ENCODE measurements around the gene METTL25B.

DNA sequence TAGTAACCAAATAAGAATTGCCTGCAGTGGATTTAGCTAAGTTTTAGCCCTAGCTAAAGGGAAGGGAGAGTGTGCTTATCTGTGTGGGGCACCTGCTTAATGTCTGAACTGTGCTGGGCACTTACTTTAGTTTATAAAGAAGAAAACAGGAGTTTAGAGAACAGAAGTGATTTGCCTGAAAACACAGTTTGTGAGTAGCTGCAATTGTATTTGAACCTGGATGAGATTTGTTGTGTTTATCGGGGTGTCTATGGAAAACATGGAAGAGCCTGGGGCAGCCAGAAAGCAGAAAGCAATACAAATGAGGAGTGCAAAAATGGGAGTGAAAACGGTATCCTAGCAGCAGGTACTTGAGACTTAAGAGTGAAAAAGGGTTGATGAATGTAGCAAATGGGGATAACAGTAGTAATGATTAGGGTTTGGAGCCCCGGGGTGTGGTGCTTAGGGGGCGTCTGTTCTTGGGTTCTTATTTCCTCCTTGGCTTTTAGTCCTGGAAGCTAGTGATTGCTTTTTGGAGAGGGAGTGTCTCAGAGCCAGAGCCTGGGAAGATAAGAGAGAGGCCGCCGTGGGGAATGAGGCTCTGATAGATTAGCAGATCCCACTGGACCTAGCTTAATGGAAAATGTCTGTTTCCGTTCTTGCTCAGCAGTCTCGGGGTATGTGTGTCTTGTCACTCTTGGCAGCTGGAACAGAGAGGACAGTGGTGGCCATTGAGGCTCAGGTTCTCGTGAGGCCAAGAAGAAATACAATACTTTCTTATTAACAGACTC, 44.6 kb downstream of the METTL25B start:
- TF ChIP-seq TAF1 (IDR thresholded peaks at IDR 0.05; ENCODE audit: low read depth, low read length) (no peak), POLR2A (IDR thresholded peaks at IDR 0.05; ENCODE audit: low read depth, low read length) (no peak), POU2F2 (IDR thresholded peaks at IDR 0.05; ENCODE audit: low read depth, low read length) (no peak)
